GM21381 (cell line): ENCODE data around the gene PIGV.
"Not testable (repeated sequence)": the region's sequence is repeated elsewhere in the genome, so short reads cannot be mapped to it uniquely, and the experiment has no call there.

Source experiments
- ATAC-seq: cut with Tn5 transposase; IDR thresholded peaks from one replicate; pipeline ENCODE4 v1.9.1; 2021; ENCODE audit warnings: mild to moderate bottlenecking, moderate library complexity; ENCODE audit not compliant: unreplicated experiment

Gene PIGV

DNA sequence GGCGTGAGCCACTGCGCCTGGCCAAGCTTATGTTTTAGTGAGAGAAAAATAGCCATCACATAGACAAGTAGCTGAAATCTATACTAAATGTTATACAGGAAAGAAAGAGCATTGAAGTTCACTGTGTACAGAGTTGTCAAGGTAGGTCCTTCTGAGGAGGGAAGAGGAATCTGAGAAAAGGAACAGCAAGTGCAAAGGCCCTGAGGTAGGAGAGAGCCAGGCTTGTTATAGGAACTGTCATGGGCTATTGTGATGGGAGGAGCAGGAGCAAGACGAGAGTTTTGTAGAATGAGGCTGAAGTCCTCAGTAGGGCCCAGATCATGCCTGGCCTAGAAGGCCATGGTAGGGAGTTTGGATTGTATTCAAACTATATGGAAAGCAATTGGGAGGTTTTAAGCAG is 43.3 kb downstream of the PIGV start:
- no peak for ATAC-seq

- no peak for ATAC-seq
Measured at GRCh38 chr1:26831546-26832248, 43.9 kb downstream of the PIGV start.

DNA sequence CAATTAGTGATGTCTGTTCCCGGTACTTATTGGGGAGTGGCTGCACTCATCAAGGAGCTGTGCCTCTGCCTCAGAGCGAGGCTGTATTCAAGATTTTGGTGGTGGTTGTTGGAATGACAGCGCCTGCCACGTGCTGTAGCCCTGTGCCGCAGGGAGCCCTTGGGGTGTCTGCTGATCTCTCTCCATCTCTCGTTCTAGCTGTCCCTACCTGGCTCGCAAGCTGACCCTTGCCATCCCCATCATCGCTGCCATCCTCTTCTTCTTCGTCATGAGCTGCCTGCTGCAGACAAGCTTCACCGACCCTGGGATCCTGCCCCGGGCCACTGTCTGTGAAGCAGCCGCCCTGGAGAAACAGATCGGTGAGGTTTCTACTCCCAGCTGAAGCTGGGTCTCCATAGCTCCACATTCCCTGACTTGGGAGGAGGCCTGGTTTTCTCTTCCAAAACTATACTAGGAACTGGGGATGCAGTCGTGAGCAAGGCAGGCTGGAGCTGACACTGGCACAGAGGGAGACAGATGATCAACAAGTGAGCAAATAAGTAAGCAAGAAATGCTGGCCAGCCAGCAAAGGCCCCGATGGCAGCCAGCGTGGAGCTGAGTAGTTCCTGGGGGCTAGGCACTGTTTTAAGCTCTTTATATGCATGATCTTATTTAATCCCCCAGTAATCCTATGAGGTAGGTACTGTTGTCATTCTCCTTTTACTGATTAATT is 44.7 kb downstream of the PIGV start:
- ATAC-seq: no peak

- ATAC-seq: peak; percentile 82
Measured at GRCh38 chr1:26833432-26834405, 46.0 kb downstream of the PIGV start.

DNA sequence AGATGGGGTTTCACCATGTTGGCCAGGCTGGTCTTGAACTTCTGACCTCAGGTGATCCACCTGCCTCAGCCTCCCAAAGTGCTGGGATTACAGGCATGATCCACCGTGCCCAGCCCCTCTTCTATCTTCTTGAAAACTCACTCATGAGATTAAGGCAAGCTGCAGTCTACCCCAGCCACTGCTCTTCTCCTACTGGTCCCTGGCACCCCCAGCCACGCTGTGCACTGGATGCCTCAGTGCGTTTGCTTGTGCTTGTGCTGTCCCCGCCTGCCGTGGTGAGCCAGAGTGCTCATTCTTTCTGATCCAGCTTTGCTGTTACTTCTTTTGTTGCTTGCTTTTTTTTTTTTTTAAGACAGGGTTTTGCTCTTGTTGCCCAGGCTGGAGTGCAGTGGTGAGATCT is 49.9 kb downstream of the PIGV start:
- ATAC-seq: not testable (repeated sequence)

DNA sequence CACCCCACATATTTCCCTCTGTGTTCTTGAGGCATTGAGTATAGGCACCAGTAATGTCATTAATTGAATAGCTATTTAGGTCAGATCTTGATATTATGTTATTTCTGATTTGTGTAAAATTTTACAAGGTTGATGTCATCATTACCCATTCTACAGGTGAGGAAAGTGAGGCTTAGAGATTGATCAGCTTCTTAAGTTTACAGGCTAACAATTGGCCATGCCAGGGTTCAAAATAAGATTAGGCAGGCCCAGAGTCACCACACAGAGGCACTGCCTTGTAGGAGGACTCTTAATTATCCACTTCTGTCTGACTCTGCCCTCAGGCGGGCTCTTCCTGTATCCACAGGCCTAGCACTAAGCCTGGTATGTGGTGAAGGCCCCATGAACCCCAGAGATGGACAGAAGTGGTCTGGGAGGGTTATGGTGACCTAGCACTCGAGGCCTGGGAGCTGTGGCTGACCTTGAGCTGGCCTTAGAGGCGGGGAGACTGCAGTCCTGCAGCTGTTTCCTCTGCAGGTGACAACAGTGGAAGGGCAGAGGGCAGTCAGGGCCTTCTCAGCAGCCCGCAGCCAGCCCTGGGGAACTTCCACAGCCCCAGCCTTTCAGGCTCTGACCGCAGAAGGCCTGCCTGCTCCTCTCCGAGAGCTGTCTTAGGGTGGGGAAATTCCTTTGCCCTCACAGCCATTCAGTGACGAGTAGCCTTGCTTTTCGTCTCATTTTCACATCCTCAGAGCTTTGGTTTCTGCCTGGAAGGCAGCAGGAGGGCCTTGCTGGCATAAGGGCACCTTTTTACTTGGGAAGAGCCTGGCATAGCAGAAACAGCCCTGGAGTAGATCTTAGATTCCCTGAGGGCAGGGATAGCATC is 51.0 kb downstream of the PIGV start:
- ATAC-seq: peak; percentile 90

DNA sequence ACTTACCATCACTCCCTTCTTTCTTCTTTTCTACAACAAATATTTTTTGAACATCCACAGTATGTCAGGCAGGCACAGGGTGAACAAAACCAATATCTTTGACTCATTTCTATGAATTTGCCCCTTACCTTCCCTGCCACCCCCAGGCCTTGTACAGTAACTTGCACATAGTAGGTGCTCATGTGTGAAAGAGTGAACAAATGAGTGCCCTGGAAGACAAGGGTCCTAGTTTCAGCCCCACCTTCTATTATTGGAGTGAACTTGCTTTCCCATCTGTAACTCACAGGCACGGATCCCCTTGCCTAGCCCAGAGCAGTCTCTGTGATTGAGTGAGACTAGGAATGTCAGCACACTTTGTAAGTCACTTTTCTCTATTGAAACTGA is 51.6 kb downstream of the PIGV start:
- no peak for ATAC-seq

- ATAC-seq: no peak
Measured at GRCh38 chr1:26839779-26840178, 52.0 kb downstream of the PIGV start.

GRCh38 chr1:26844424-26845196 is 56.9 kb downstream of the PIGV start:
- no peak for ATAC-seq

DNA sequence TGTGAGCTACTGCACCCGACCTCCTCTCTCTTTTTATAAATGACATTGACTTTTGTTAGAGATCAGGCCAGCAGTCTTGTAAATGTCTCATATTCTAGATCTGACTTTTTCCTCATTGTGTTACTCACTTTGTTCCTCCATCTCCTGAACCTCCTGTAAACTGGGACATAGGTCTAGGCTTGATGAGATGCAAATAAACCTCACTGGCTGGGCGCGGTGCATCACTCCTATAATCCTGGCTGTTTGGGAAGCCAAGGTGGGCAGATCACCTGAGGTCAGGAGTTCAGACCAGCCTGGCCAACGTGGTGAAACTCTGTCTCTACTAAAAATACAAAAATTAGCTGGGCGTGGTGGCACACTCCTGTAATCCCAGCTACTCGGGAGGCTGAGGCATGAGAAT is 60.1 kb downstream of the PIGV start:
- not testable (repeated sequence) for ATAC-seq
